HepG2 (cell line): ENCODE results near the gene TLR9. TPM values are rescaled to one million over a fixed set of nuclear protein-coding genes. Genes with fewer than 3 reads are reported as not detected.

Experiments
- AGO2 ChIP-seq: fragments of 200-400 bp; formaldehyde crosslinking; optimal IDR thresholded peaks from 2 replicates; pipeline ENCODE3; 2017; ENCODE audit warnings: mild to moderate bottlenecking, low read depth, low read length, moderate library complexity
- AKNA ChIP-seq: sonication (generic); formaldehyde crosslinking; IDR thresholded peaks from 2 replicates; pipeline ENCODE4 v1.4.0; 2020; ENCODE audit warnings: missing genetic modification reagents, borderline replicate concordance
- CEBPB ChIP-seq: IDR thresholded peaks from 2 replicates; pipeline ENCODE4 v1.6.1; 2011; ENCODE audit warnings: low read depth, low read length, improper control_type of control experiment, borderline replicate concordance
- CSRNP2 ChIP-seq: sonication (generic); formaldehyde crosslinking; conservative IDR thresholded peaks from 2 replicates; pipeline ENCODE4 v1.8.0; 2022; ENCODE audit warnings: low read depth, missing genetic modification reagents
- HMG20A ChIP-seq: IDR thresholded peaks from 2 replicates; pipeline ENCODE4 v1.6.1; 2016; ENCODE audit warnings: borderline replicate concordance
- HOMEZ ChIP-seq: IDR thresholded peaks from 2 replicates; pipeline ENCODE4 v1.6.1; 2016; ENCODE audit warnings: low read depth
- JUND ChIP-seq: sonication (generic); formaldehyde crosslinking; IDR thresholded peaks from 2 replicates; pipeline ENCODE4 v1.8.0; 2022; ENCODE audit warnings: mild to moderate bottlenecking, missing genetic modification reagents
- LBX2 ChIP-seq: sonication (generic); formaldehyde crosslinking; IDR thresholded peaks from 2 replicates; pipeline ENCODE4 v1.5.0; 2020; ENCODE audit warnings: missing genetic modification reagents, mild to moderate bottlenecking, borderline replicate concordance
- MED8 ChIP-seq: sonication (generic); formaldehyde crosslinking; IDR thresholded peaks from 2 replicates; pipeline ENCODE4 v1.8.1; 2023; ENCODE audit warnings: mild to moderate bottlenecking, missing genetic modification reagents; ENCODE audit not compliant: insufficient replicate concordance
- NFIB ChIP-seq: sonication (generic); formaldehyde crosslinking; IDR thresholded peaks from 2 replicates; pipeline ENCODE4 v1.9.0; 2021; ENCODE audit warnings: missing genetic modification reagents, mild to moderate bottlenecking, borderline replicate concordance
- NFIC ChIP-seq: IDR thresholded peaks from 2 replicates; pipeline ENCODE4 v1.6.1; 2012; ENCODE audit warnings: mild to moderate bottlenecking, low read length, inconsistent platforms
- RELA ChIP-seq: sonication (generic); formaldehyde crosslinking; IDR thresholded peaks from 2 replicates; pipeline ENCODE4 v1.4.0; 2020; ENCODE audit warnings: missing genetic modification reagents
- TBX2 ChIP-seq: sonication (generic); formaldehyde crosslinking; IDR thresholded peaks from 2 replicates; pipeline ENCODE4 v1.5.0; 2020; ENCODE audit warnings: missing genetic modification reagents, mild to moderate bottlenecking, borderline replicate concordance
- ZNF207 ChIP-seq: fragments of 450-650 bp; IDR thresholded peaks from 2 replicates; pipeline ENCODE4 v1.6.1; 2016; ENCODE audit warnings: antibody characterized with exemption, borderline replicate concordance
- ZNF234 ChIP-seq: sonication (generic); formaldehyde crosslinking; conservative IDR thresholded peaks from 2 replicates; pipeline ENCODE4 v1.5.1; 2020; ENCODE audit warnings: mild to moderate bottlenecking, missing genetic modification reagents
- ZNF383 ChIP-seq: sonication (generic); formaldehyde crosslinking; IDR thresholded peaks from 2 replicates; pipeline ENCODE4 v1.4.0; 2020; ENCODE audit warnings: missing genetic modification reagents, mild to moderate bottlenecking, borderline replicate concordance
- ZNF704 ChIP-seq: sonication (generic); formaldehyde crosslinking; IDR thresholded peaks from 2 replicates; pipeline ENCODE4 v1.8.1; 2023; ENCODE audit warnings: mild to moderate bottlenecking, inconsistent platforms, moderate library complexity, missing genetic modification reagents, borderline replicate concordance
- ZNF737 ChIP-seq: sonication (generic); formaldehyde crosslinking; IDR thresholded peaks from 2 replicates; pipeline ENCODE4 v1.5.0; 2020; ENCODE audit warnings: missing genetic modification reagents, mild to moderate bottlenecking, borderline replicate concordance
- ZSCAN21 ChIP-seq: sonication (generic); formaldehyde crosslinking; IDR thresholded peaks from 2 replicates; pipeline ENCODE4 v1.8.0; 2022; ENCODE audit warnings: mild to moderate bottlenecking, missing genetic modification reagents, moderate library complexity, borderline replicate concordance
- polyA plus RNA-seq, 8 experiments: library from polyadenylated mRNA; depleted of rRNA in 3 of 8; stranded (reverse) in 7 of 8; unstranded in 1 of 8; fragments of >200 nt; fragmentation: Illumina TruSeq in 4 of 8; extraction: Trizol in 4 of 8; gene quantifications; 2 replicates each; pipeline versions ENCODE4 v1.2.1 to v1.2.3, GENCODE V29; 2011 to 2016; ENCODE audit warnings: low read depth in 4 of 8, missing spikeins in 1 of 8, mixed read lengths in 1 of 8; ENCODE audit not compliant: insufficient read depth in 1 of 8
- total RNA-seq, 5 experiments: library from RNA; depleted of rRNA; stranded (reverse); fragments of >200 nt; fragmentation: Illumina TruSeq; extraction: Trizol; gene quantifications; 2 replicates each; pipeline ENCODE4 v1.2.3, GENCODE V29; 2016; ENCODE audit warnings: low read depth in 1 of 5

TLR9 gene
- total and polyA plus RNA-seq, 2 of the 13 experiments (the other 11 are each of a cell fraction or from before 2014, with no cell fraction given) = not detected

- no peak for TF ChIP-seq RELA (CRISPR knock-in tag)
- 0 out of 2 replicates have a peak, but pooled peaks have one; percentile 39 for TF ChIP-seq ZNF234 (CRISPR knock-in tag)
- TF ChIP-seq AKNA = no peak
- 0 out of 2 replicates have a peak, but pooled peaks have one; percentile 31 for TF ChIP-seq HMG20A
- no peak for TF ChIP-seq NFIB (CRISPR knock-in tag)
- no peak for TF ChIP-seq CSRNP2
- TF ChIP-seq TBX2 (CRISPR knock-in tag) = peak; percentile 85
- no peak for TF ChIP-seq MED8 (CRISPR knock-in tag)
- TF ChIP-seq ZNF737 (CRISPR knock-in tag) = no peak
- no peak for TF ChIP-seq LBX2 (CRISPR knock-in tag)
- no peak for TF ChIP-seq ZNF383 (CRISPR knock-in tag)
- no peak for TF ChIP-seq ZNF704 (CRISPR knock-in tag)
- no peak for TF ChIP-seq ZSCAN21 (CRISPR knock-in tag)
- TF ChIP-seq JUND (CRISPR knock-in tag) = peak; percentile 16; the same call in 1 of the 2 replicates
- no peak for TF ChIP-seq ZNF207
- peak; percentile 12; the same call in 1 of the 2 replicates for TF ChIP-seq HOMEZ (CRISPR knock-in tag)
- no peak for TF ChIP-seq AGO2
- TF ChIP-seq CEBPB = no peak
- peak; percentile 56; the same call in 1 of the 2 replicates for TF ChIP-seq NFIC
Observed at GRCh38 chr3:52238193-52238760, 12.8 kb upstream of the TLR9 start (continued).
